Midbrain (tissue), 1 donor: ENCODE results near the gene HOMEZ.

Experiments used
- DNase-seq: peaks from one replicate; lab custom pipeline; 2025; lab: John Stamatoyannopoulos, UW

Gene HOMEZ

GRCh38 chr14:23307687-23308644 is 22.0 kb upstream of the HOMEZ start:
- DNase-seq = no peak

GRCh38 chr14:23307146-23307530 is 21.2 kb upstream of the HOMEZ start:
- no peak for DNase-seq

- DNase-seq = peak; percentile 92
These were observed 20.6 kb upstream of the HOMEZ start, which contains the start of gene BCL2L2 for GRCh38 chr14:23306412-23307145. Gene BCL2L2, plus strand, starts transcription at chr14:23306833. Its CDS starts 935 bp downstream, at chr14:23307768.

GRCh38 chr14:23302290-23303225 is 16.6 kb upstream of the HOMEZ start, which contains the start of gene PPP1R3E:
Gene PPP1R3E, minus strand, starts transcription at chr14:23302859. Its CDS starts 283 bp downstream, at chr14:23302576.
- DNase-seq = peak; percentile 74

GRCh38 chr14:23301969-23302289 is 16.0 kb upstream of the HOMEZ start:
- no peak for DNase-seq

- DNase-seq = peak; percentile 97
These were observed 15.5 kb upstream of the HOMEZ start for GRCh38 chr14:23301288-23301968.

- DNase-seq = peak; percentile 51
These were observed 14.8 kb upstream of the HOMEZ start for GRCh38 chr14:23300687-23301223.

- DNase-seq = no peak
These were observed 14.2 kb upstream of the HOMEZ start for GRCh38 chr14:23299986-23300686.

GRCh38 chr14:23299211-23299957 is 13.5 kb upstream of the HOMEZ start:
- DNase-seq = peak; percentile 47

GRCh38 chr14:23297611-23298277 is 11.8 kb upstream of the HOMEZ start:
- DNase-seq = no peak

- DNase-seq = no peak
These were observed 11.2 kb upstream of the HOMEZ start for GRCh38 chr14:23297096-23297495.

- DNase-seq = peak; percentile 33
These were observed 10.3 kb upstream of the HOMEZ start for GRCh38 chr14:23296012-23296777.

GRCh38 chr14:23294734-23295561 is 9.0 kb upstream of the HOMEZ start:
- DNase-seq = peak; percentile 64

- no peak for DNase-seq
These were observed 1.1 kb upstream of the HOMEZ start for GRCh38 chr14:23286902-23287479.

- DNase-seq = no peak
These were observed 357 bp downstream of the HOMEZ start for GRCh38 chr14:23285530-23286019.

- DNase-seq = peak; percentile 38
These were observed 1.0 kb downstream of the HOMEZ start for GRCh38 chr14:23284654-23285529.
